HUES6 (cell line): ENCODE measurements around the gene ZXDC.

ENCODE experiments used
- H3K27ac ChIP-seq: 2 replicates; pipeline ENCODE4 v1.7.0; 2013; ENCODE audit warnings: low read depth, mild to moderate bottlenecking, low read length, inconsistent platforms
- H3K27me3 ChIP-seq: 2 replicates; pipeline ENCODE4 v1.6.1; 2013; ENCODE audit warnings: low read length; ENCODE audit not compliant: control insufficient read depth, insufficient read depth
- H3K36me3 ChIP-seq: 2 replicates; pipeline ENCODE4 v1.6.1; 2013; ENCODE audit warnings: low read length; ENCODE audit not compliant: control insufficient read depth, insufficient read depth
- H3K4me1 ChIP-seq: 2 replicates; pipeline ENCODE4 v1.6.1; 2013; ENCODE audit warnings: low read length; ENCODE audit not compliant: control insufficient read depth, insufficient read depth
- H3K4me3 ChIP-seq: 2 replicates; pipeline ENCODE4 v1.5.1; 2013; ENCODE audit warnings: low read depth, low read length
- H3K9ac ChIP-seq: one replicate; pipeline ENCODE4 v1.6.1; 2013; ENCODE audit warnings: mild to moderate bottlenecking, low read length
- H3K9me3 ChIP-seq: 2 replicates; pipeline ENCODE4 v1.6.1; 2013; ENCODE audit warnings: low read depth, low read length; ENCODE audit not compliant: control insufficient read depth, insufficient read depth

The ZXDC gene

DNA sequence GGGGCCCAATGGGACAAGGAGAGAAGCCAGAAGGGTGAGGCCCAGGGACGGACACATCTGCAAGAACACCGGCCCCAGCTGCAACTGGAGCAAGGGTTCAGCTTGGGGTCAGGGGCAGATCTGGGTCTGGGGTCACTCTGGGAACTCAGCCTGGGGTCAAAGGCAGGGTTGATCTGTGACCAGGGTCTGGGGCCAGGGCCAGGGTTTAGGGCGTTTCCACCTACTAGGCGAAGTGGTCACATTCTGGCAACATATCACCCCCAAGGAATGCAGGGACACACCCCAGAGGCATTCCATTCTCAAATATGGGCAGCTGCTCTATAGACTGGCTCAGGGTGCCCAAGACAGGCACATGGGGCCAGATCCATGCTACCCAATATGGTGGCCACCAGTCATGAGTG lies 32.9 kb upstream of the ZXDC start:
- Histone ChIP-seq H3K36me3 (no peaks in the 10 kb centered on the region), H3K27ac (no peak overlapping the region), H3K9ac (no peak overlapping the region)

DNA sequence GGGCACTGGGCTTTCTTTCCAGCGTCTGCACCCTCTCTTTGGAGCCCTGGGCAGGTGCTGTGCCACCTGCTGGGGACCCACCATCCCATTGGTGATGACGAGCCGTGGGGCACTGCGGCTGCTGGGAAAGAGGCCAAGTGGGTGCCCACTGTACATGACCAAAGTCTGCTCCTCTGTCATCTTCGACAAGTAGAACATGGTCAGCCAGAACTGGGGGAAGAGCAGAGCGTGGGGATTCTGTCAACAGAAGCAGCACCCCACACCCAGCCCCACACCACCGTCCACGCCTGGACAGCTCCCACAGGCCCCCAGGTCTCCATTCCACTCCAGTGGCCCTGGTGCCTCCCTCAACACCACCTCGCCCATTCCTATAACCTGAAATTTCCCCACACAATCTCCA lies 32.2 kb upstream of the ZXDC start:
- H3K27me3 ChIP-seq = no peaks in the 10 kb centered on the region; the same call in 1 of the 2 replicates
- no peaks in the 10 kb centered on the region for H3K4me1 ChIP-seq
- H3K9ac ChIP-seq = no peak overlapping the region
- H3K27ac ChIP-seq = no peak overlapping the region
- no peaks in the 10 kb centered on the region for H3K36me3 ChIP-seq
- no peak overlapping the region for H3K4me3 ChIP-seq
- H3K9me3 ChIP-seq = no peaks in the 10 kb centered on the region

More for the DNA sequence above, 32.9 kb upstream of the ZXDC start:
- no peak overlapping the region for H3K4me3 ChIP-seq
- no peaks in the 10 kb centered on the region; the same call in 1 of the 2 replicates for H3K27me3 ChIP-seq
- H3K4me1 ChIP-seq = no peaks in the 10 kb centered on the region
- no peaks in the 10 kb centered on the region for H3K9me3 ChIP-seq

DNA sequence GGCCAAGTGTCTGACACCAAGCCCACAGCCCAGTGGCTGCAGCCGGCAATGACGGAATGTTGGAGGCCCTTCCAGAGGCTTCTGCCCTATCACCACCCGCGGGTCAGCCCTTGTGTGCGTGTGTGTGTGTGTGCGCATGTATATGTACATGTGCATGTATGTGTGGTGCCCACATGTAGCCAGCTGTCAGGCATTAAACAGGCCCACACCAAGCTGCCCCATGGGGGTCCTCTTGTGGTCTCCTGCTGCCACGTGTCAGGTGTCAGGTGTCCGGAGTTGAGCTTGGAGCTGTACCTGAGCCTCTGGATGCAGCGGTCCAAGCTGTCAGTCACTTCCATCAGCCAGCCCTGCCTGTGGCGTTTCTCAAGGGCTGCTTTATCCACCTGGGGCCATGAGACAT lies 28.0 kb upstream of the ZXDC start:
- Histone ChIP-seq H3K9ac (no peak overlapping the region), H3K4me3 (no peak overlapping the region), H3K27ac (no peak overlapping the region), H3K4me1 (peaks cover 8% of the 10 kb centered on the region), H3K36me3 (no peaks in the 10 kb centered on the region), H3K9me3 (no peaks in the 10 kb centered on the region), H3K27me3 (no peaks in the 10 kb centered on the region; the same call in 1 of the 2 replicates)

DNA sequence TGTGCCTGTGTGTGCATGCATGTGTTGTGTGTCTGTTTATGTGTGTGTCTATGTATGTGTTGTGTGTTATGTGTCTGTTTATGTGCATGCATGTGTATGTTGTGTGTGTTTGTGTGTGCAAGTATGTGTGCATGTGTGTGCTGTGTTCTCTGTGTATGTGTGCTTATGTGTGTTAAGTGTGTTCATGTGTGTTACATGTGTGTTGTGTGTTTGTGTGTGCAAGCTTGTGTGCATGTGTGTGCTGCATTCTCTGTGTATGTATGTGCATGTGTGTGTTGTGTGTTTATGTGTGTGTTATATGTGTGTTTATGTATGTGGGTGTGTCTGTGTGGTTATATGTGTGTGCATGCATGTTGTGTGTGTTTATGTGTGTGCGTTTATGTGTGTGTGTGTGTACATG lies 27.0 kb upstream of the ZXDC start:
- Histone ChIP-seq H3K27me3 (no peaks in the 10 kb centered on the region; the same call in 1 of the 2 replicates), H3K36me3 (no peaks in the 10 kb centered on the region)

DNA sequence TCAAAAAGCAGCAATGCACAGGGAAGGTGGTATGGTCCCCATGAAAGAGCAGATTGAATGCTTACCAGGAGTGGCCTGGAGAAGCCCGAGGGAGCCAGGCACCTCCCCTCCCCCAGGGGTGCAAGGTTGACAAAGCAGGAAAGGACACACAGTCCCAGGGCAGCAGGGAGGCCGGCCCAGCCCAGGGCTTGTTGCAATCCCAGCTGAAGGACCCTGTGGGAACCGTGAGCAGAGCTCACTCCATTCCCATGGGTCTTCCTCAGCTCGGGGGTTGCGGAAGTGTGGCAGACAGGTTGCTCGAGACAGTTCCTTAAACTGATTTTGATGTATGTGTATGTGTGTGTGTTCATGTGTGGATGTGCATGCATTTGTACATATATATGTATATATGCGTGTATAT lies 26.0 kb upstream of the ZXDC start:
- H3K27me3 ChIP-seq = no peaks in the 10 kb centered on the region; the same call in 1 of the 2 replicates
- no peak overlapping the region for H3K4me3 ChIP-seq
- H3K4me1 ChIP-seq = peaks cover 11% of the 10 kb centered on the region
- H3K9ac ChIP-seq = no peak overlapping the region
- H3K27ac ChIP-seq = no peak overlapping the region
- no peaks in the 10 kb centered on the region for H3K36me3 ChIP-seq
- no peaks in the 10 kb centered on the region for H3K9me3 ChIP-seq

More for the DNA sequence above, 27.0 kb upstream of the ZXDC start:
- H3K9ac ChIP-seq = no peak overlapping the region
- no peaks in the 10 kb centered on the region for H3K9me3 ChIP-seq
- no peak overlapping the region for H3K4me3 ChIP-seq
- H3K4me1 ChIP-seq = peaks cover 11% of the 10 kb centered on the region
- H3K27ac ChIP-seq = no peak overlapping the region

DNA sequence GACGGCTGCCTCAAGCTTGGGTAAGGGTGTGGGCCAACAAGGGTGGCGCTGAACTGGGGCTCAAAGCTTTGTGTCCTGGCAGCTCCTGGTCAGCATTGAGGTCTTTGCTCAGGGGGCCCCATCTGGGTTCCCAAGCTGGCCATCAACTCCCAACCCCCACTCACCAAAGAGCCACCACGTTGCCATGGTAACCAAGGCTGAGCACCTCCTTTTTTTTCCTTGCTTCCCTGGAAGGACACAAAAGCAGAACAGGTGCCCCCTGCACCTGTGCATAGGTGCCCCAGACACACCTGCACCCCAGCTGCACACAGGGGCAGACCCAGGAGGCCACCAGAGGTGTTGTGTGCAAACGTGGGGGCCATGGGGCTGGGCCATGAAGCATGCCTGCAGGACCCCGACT lies 25.4 kb upstream of the ZXDC start:
- Histone ChIP-seq H3K27ac (no peak overlapping the region), H3K36me3 (no peaks in the 10 kb centered on the region), H3K4me3 (no peak overlapping the region), H3K9ac (no peak overlapping the region), H3K9me3 (no peaks in the 10 kb centered on the region), H3K27me3 (no peaks in the 10 kb centered on the region; the same call in 1 of the 2 replicates), H3K4me1 (peaks cover 11% of the 10 kb centered on the region)

DNA sequence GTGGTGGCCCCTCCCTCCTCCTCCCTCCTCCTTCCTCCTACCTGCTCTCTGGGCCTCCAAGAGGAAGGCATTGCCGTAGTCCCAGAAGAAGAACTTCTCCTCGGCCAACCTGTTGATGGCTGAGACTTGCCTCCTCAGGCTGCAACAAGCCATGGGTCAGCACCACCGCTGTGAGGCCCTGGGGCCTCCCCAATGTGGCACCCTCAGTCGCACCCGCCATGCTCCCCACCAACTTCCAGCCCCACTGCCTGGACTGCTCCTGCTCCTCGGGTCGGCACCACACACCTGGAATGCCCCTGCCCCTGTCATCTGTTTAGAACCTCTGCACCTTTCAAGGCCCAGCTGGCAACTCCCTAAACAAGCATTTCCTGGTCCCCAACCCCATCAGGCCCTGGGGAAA lies 24.3 kb upstream of the ZXDC start:
- Histone ChIP-seq H3K4me1 (peaks cover 11% of the 10 kb centered on the region), H3K27ac (no peak overlapping the region), H3K9me3 (no peaks in the 10 kb centered on the region), H3K9ac (no peak overlapping the region), H3K27me3 (no peaks in the 10 kb centered on the region; the same call in 1 of the 2 replicates), H3K4me3 (no peak overlapping the region), H3K36me3 (no peaks in the 10 kb centered on the region)

DNA sequence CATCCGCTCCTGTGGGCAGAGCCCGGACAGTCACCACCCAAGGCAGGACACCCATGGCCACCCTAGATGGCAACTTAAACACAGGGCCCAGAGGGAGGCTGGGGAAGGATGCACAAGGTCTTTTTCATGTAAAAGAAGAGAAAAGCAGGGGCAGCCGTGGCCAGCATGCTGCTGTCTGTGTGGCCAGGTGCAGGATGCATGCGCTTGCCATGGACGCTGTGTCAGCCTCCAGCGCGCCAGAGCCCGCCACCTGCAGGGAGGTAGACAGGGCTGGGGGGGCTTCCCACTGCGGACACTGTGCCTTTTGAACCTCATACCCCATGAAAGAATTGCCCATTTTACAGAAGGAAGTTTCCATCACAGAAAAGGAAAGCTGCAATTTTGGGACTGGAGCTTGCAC lies 23.7 kb upstream of the ZXDC start:
- Histone ChIP-seq H3K36me3 (no peaks in the 10 kb centered on the region), H3K9me3 (no peaks in the 10 kb centered on the region), H3K4me1 (peaks cover 11% of the 10 kb centered on the region)

DNA sequence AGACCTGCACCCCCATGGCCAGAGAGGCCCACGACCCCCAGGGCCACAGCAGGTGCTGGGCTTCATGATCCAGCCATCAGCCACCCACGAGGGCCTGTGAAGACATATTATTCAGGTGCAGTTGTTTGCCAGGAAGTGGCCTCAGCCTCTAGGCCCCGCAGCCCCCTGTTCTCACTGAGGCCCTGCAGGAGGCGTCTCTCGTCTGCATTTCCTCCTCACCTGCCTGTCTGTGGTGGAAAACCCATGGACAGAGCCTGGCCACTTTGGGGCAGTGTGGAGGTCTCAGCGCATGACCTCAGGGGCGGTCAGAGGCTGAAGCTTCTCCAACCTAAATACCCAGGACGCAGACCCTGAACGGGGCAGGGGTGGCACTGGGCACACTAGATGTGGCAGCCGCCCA lies 23.2 kb upstream of the ZXDC start:
- Histone ChIP-seq H3K9me3 (no peaks in the 10 kb centered on the region), H3K4me1 (peaks cover 11% of the 10 kb centered on the region), H3K9ac (no peak overlapping the region), H3K27ac (no peak overlapping the region), H3K36me3 (no peaks in the 10 kb centered on the region), H3K4me3 (no peak overlapping the region), H3K27me3 (no peaks in the 10 kb centered on the region)

More for the DNA sequence above, 23.7 kb upstream of the ZXDC start:
- Histone ChIP-seq H3K4me3 (no peak overlapping the region), H3K9ac (no peak overlapping the region), H3K27ac (no peak overlapping the region), H3K27me3 (no peaks in the 10 kb centered on the region)

DNA sequence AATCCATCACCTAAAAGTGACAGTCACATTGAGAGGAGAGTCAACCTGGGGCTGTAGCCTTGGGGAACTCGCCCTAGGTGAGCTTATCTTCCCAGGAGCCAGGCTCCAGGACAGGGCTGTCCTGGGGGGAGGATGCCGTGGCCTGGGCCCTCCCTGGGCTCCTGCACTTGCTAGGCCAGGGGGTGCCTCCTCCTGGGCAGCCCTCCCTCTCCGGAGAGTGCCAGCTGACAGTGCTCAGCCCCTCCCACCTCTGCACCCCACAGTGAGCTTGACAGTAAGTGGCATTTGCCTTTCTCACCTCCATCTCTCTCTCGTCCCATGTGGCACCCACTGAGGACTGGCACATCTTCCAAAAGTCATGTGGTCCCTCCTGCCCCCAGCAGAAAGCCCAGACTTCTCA lies 22.8 kb upstream of the ZXDC start:
- no peaks in the 10 kb centered on the region for H3K36me3 ChIP-seq

DNA sequence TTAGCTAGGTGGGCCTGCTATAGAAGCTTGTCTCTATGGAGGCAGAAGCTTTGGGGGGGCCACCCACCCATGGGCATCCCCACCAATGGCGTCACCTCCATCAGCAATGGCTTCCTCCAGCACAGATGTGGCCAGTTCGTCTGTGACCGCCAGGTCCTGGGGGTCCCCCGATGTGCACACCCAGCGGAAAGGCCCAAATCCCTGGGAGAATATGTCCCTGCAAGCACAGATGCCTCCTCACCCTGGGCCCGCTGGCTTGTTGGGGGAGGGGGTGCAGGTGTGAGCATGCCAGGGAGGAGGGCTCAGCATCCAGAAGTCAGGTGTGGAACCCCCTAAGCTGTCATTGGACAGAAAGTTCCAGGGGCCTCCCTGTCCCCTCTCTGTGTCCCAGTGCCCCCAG lies 22.3 kb upstream of the ZXDC start:
- Histone ChIP-seq H3K36me3 (no peaks in the 10 kb centered on the region), H3K27ac (no peak overlapping the region), H3K27me3 (no peaks in the 10 kb centered on the region), H3K9ac (no peak overlapping the region), H3K4me1 (peaks cover 11% of the 10 kb centered on the region), H3K9me3 (no peaks in the 10 kb centered on the region), H3K4me3 (no peak overlapping the region)

More for the DNA sequence above, 22.8 kb upstream of the ZXDC start:
- H3K4me1 ChIP-seq = peaks cover 11% of the 10 kb centered on the region
- no peak overlapping the region for H3K9ac ChIP-seq
- H3K27me3 ChIP-seq = no peaks in the 10 kb centered on the region
- H3K4me3 ChIP-seq = no peak overlapping the region
- no peak overlapping the region for H3K27ac ChIP-seq
- no peaks in the 10 kb centered on the region for H3K9me3 ChIP-seq
